Measurements from ENCODE around the gene SRPRB. TPM values are rescaled to one million over a fixed set of nuclear protein-coding genes. Genes with fewer than 3 reads are reported as not detected.

SRPRB gene
- total and polyA plus RNA-seq, 9 of the 15 experiments (the other 6 are each of a cell fraction or from before 2014, with no cell fraction given) = 29.5 to 66.0 (median 41.4) TPM

DNA sequence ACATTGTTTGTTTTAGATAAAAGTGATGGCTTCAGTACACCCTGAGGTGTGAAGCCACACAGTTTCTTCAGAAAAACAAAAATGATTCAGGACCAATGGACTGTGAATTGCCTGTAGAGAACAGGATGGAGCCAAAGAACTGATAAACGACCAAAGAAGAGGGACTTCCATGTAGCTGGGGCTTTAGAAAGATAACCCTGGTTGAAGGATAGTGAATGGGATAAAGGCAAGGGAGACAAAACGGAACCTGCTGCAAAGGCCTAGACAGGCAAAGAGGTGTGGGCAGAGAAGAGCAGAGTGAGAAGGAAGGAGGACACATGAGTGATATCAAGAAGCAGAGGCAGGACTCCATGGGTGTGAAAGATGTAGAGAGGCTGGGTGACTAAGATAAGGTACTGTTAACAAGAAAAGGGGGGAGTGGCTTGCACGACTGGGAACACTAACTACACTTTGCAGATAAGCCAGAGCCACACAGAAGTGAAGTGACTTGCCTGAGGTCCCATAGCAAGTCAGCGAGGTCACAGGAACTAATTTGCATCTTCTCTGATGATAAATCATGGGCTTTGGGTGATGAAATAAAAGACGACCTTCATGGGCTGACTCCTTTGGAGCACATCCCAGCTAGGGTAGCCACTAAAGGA, 45.8 kb downstream of the SRPRB start (continued):
- TF ChIP-seq, protein P1, sequence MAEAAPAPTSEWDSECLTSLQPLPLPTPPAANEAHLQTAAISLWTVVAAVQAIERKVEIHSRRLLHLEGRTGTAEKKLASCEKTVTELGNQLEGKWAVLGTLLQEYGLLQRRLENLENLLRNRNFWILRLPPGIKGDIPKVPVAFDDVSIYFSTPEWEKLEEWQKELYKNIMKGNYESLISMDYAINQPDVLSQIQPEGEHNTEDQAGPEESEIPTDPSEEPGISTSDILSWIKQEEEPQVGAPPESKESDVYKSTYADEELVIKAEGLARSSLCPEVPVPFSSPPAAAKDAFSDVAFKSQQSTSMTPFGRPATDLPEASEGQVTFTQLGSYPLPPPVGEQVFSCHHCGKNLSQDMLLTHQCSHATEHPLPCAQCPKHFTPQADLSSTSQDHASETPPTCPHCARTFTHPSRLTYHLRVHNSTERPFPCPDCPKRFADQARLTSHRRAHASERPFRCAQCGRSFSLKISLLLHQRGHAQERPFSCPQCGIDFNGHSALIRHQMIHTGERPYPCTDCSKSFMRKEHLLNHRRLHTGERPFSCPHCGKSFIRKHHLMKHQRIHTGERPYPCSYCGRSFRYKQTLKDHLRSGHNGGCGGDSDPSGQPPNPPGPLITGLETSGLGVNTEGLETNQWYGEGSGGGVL (CRISPR knock-in tag; IDR thresholded peaks at IDR 0.05) = no peak
- TF ChIP-seq RAD51 (IDR thresholded peaks at IDR 0.05; ENCODE audit: borderline replicate concordance, low read depth) (no peak), BHLHE40 (IDR thresholded peaks at IDR 0.05; ENCODE audit: low read length) (no peak), ZNF143 (CRISPR knock-in tag; IDR thresholded peaks at IDR 0.05) (no peak), ZNF224 (CRISPR knock-in tag; IDR thresholded peaks at IDR 0.05) (no peak), TFAM (CRISPR knock-in tag; conservative IDR thresholded peaks at IDR 0.05) (no peak), MYC (IDR thresholded peaks at IDR 0.05; ENCODE audit: low read depth, low read length) (peak; percentile 27; the same call in 1 of the 2 replicates), MYC (CRISPR knock-in tag; IDR thresholded peaks at IDR 0.05; ENCODE audit: borderline replicate concordance, low read depth) (no peak), BRD9 (IDR thresholded peaks at IDR 0.05; ENCODE audit: low read depth, partially characterized antibody) (peak; percentile 34), ZNF589 (CRISPR knock-in tag; IDR thresholded peaks at IDR 0.05; ENCODE audit: low read depth) (0 out of 2 replicates have a peak, but pooled peaks have one; percentile 21), HMG20A (CRISPR knock-in tag; conservative IDR thresholded peaks at IDR 0.05) (no peak), KLF10 (CRISPR knock-in tag; IDR thresholded peaks at IDR 0.05) (no peak)
- TF ChIP-seq, protein P2, sequence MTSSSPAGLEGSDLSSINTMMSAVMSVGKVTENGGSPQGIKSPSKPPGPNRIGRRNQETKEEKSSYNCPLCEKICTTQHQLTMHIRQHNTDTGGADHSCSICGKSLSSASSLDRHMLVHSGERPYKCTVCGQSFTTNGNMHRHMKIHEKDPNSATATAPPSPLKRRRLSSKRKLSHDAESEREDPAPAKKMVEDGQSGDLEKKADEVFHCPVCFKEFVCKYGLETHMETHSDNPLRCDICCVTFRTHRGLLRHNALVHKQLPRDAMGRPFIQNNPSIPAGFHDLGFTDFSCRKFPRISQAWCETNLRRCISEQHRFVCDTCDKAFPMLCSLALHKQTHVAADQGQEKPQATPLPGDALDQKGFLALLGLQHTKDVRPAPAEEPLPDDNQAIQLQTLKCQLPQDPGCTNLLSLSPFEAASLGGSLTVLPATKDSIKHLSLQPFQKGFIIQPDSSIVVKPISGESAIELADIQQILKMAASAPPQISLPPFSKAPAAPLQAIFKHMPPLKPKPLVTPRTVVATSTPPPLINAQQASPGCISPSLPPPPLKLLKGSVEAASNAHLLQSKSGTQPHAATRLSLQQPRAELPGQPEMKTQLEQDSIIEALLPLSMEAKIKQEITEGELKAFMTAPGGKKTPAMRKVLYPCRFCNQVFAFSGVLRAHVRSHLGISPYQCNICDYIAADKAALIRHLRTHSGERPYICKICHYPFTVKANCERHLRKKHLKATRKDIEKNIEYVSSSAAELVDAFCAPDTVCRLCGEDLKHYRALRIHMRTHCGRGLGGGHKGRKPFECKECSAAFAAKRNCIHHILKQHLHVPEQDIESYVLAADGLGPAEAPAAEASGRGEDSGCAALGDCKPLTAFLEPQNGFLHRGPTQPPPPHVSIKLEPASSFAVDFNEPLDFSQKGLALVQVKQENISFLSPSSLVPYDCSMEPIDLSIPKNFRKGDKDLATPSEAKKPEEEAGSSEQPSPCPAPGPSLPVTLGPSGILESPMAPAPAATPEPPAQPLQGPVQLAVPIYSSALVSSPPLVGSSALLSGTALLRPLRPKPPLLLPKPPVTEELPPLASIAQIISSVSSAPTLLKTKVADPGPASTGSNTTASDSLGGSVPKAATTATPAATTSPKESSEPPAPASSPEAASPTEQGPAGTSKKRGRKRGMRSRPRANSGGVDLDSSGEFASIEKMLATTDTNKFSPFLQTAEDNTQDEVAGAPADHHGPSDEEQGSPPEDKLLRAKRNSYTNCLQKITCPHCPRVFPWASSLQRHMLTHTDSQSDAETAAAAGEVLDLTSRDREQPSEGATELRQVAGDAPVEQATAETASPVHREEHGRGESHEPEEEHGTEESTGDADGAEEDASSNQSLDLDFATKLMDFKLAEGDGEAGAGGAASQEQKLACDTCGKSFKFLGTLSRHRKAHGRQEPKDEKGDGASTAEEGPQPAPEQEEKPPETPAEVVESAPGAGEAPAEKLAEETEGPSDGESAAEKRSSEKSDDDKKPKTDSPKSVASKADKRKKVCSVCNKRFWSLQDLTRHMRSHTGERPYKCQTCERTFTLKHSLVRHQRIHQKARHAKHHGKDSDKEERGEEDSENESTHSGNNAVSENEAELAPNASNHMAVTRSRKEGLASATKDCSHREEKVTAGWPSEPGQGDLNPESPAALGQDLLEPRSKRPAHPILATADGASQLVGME (CRISPR knock-in tag; IDR thresholded peaks at IDR 0.05) = 0 out of 2 replicates have a peak, but pooled peaks have one; percentile 25
- TF ChIP-seq, protein P3, sequence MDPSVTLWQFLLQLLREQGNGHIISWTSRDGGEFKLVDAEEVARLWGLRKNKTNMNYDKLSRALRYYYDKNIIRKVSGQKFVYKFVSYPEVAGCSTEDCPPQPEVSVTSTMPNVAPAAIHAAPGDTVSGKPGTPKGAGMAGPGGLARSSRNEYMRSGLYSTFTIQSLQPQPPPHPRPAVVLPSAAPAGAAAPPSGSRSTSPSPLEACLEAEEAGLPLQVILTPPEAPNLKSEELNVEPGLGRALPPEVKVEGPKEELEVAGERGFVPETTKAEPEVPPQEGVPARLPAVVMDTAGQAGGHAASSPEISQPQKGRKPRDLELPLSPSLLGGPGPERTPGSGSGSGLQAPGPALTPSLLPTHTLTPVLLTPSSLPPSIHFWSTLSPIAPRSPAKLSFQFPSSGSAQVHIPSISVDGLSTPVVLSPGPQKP (CRISPR knock-in tag; IDR thresholded peaks at IDR 0.05) = no peak
